ENCODE measurements around the gene PFN4.

DNA sequence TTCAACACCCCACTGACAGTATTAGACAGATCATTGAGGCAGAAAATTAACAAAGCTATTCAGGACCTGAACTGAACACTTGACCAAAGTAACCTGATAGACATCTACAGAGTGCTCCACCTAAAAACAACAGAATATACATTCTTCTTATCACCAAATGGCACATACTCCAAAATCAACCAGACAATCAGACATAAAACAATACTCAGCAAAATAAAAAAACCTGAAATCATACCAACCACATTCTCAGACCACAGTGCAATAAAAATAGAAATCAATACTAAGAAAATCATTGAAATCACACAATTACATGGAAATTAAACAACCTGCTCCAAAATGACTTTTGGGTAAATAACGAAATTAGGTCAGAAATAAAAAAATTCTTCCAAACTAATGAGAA lies 15.8 kb downstream of the PFN4 start:
- TF ChIP-seq, protein P1, sequence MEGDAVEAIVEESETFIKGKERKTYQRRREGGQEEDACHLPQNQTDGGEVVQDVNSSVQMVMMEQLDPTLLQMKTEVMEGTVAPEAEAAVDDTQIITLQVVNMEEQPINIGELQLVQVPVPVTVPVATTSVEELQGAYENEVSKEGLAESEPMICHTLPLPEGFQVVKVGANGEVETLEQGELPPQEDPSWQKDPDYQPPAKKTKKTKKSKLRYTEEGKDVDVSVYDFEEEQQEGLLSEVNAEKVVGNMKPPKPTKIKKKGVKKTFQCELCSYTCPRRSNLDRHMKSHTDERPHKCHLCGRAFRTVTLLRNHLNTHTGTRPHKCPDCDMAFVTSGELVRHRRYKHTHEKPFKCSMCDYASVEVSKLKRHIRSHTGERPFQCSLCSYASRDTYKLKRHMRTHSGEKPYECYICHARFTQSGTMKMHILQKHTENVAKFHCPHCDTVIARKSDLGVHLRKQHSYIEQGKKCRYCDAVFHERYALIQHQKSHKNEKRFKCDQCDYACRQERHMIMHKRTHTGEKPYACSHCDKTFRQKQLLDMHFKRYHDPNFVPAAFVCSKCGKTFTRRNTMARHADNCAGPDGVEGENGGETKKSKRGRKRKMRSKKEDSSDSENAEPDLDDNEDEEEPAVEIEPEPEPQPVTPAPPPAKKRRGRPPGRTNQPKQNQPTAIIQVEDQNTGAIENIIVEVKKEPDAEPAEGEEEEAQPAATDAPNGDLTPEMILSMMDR (conservative IDR thresholded peaks at IDR 0.05 in 1 of 2, IDR thresholded peaks at IDR 0.05 in 1 of 2; ENCODE audit: low read depth in 1 of 2, low read length in 2 of 2): no peak
- TF ChIP-seq EZH2 (IDR thresholded peaks at IDR 0.05; ENCODE audit: low read length, missing control alignments): no peak
